SK-MEL-5 (cell line): ENCODE data around the gene MYL3. TPM values are rescaled to one million over a fixed set of nuclear protein-coding genes. Genes with fewer than 3 reads are reported as not detected.

Source experiments
- DNase-seq: peaks from one replicate; pipeline ENCODE4 v3.0.0-alpha.2; 2016; ENCODE audit warnings: low read depth, low spot score
- in situ Hi-C: cut with HindIII; loops from 2 replicates; pipeline ENCODE4 v1.10.0; 2016; ENCODE audit warnings: low sequenced_read_pairs, high pct_unique_total_duplicates, low pct_unique_long_range_greater_than_20kb
- total RNA-seq: library from RNA; depleted of rRNA; stranded (reverse); fragments of >200 nt; shearing (Covaris generic); gene quantifications from 2 replicates; pipeline ENCODE4 v1.2.3, GENCODE V29; 2014

The MYL3 gene
- total RNA-seq, 1 experiment from 2014 or later, result not detected

- in situ Hi-C loops, result no loop called here
- DNase-seq, result peak; percentile 50
Observed at GRCh38 chr3:46848271-46849044, 14.8 kb downstream of the MYL3 start.

DNA sequence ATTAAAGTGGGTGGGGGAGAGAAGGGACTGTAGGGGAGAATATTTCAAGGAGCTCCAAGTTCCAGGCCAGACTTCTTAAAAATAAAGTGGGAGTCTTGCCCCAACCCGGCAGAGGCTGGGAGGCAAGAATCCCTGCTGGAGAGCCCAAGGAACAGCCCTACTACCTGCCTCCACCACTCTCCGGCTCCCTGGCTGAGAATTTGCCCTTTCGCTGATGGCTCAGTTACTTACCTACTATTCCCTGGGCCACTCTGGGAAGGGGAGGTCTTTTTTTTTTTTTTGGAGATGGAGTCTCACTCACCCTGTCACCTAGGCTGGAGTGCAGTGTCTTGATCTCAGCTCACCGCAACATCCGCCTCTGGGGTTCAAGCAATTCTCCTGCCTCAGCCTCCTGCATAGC lies 15.5 kb downstream of the MYL3 start:
- in situ Hi-C loops, result no loop called here
- no peak for DNase-seq

DNA sequence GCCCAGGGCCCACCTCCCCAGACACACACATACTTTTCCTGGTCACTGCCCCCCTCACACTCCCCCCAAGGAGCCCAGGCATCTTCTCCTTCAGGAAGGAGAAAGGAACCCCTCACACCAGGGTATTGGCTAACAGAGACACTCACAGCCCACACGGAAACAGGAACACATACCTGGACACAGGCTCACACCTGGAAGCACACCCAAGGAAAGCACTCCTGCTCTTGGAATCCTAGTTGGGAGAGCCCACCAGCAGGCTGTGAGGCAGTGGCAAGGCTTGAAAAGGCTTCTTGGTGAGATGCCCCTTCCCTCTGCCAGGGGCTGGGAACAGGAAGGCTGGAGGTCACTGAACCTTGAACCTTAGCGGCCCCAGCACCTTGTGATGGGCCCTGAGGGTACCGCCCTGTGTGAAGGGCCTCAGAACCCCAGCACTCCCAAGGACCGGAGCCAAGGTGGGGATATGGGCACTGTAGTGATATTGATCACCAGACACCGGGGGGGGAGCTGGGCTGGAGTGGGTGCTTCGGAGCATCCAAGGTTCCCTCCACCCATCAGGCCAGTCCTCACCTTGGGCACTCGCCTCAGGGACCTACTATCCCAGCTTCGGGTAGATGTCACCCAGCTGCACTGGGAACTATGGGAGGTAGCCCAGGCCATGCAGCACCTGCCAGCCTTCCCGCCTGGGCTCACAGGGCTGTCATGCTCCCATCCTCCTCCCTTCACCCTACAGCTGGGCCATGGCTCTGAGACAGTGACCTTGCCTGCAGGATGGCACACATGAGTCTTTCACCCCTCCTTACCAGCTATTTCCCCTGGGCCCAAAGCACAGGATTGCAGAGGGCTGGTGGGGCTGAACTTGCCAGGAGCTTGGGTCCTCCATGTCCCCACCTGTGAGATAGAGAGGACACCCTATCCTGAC lies 16.4 kb downstream of the MYL3 start:
- in situ Hi-C loops, result no loop called here
- no peak for DNase-seq

GRCh38 chr3:46845860-46846623 lies 17.2 kb downstream of the MYL3 start:
- in situ Hi-C loops, result no loop called here
- no peak for DNase-seq

DNA sequence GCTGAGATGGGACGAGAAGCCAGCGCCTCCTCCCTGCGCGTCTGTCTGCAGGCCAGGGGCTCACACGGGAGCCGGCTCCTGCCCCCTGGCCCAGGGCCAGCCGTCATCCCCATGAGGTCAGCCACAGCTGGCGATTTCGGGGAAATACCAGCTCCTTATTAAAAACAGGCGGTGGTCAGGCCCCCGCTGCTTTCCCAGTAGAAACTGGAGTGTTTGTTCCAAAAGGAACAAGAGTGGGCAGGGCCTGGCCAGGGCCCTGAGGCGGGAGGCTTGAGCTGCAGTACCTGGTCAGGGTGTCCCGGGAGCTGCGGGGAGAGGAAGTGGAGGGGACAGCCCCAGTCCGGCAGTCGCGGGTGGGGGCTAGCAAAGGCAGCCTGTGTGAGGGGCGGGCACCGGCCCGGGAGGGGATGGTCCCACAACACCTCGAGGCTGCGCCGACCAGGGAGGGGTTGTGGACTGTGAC lies 17.8 kb downstream of the MYL3 start:
- in situ Hi-C loops, result no loop called here
- DNase-seq, result no peak

DNA sequence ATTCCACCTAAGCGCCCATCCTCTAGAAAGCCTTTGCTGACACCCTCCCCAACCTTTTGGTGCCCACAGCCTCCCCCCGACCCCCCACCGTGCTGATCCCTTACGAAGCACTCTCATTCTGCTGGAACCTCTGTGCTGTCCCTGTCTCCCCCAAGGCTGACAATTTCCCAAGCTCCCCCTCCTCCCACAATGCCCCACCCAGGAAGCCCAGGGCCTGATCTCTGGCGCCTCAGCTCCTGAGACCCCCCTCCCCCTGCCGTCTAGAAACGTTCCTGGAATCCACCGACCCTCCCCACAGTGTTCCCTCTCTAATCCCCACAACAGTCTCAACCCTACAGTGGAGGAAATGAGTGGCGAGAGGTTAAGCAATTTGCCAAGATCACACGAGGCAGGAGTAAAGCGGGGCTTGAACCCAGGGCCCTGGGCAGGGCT lies 18.3 kb downstream of the MYL3 start:
- in situ Hi-C loops, result no loop called here
- DNase-seq, result no peak

DNA sequence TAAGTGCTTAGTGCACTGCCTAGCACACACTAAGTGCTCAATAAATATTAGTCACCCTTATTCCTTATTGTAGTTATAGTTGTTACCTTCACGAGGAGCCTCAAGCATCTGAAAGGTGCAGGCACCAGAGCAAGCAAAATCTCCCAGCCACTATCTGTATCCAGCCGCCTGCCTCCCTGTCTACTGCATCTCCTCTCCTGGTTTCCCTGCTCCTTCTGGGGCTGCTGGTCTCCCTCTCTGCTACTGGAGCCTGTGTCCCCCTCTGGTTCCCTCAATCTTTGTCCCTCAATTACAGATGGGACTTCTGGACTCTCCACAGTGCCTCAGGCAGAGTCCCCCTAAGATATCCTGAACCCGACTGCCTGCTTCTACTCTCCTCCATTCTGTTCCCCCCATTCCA lies 18.8 kb downstream of the MYL3 start:
- DNase-seq, result no peak
- in situ Hi-C loops, result no loop called here

DNA sequence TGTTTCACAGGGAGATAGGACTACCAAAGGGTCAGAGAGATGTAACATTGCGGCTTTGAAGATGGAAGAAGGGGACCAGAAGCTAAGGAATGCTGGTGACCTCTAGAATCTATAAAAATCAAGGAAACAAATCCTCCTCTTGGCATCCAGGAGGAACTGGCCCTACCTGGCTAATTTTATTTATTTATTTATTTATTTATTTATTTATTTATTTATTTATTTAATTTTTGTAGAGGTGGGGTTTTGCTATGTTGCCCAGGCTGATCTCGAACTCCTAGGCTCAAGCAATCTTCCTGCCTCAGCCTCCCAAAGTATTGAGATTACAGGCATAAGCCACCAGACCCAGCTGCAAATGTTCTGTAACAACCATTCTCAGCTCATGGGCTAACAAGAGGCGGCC lies 19.7 kb downstream of the MYL3 start:
- in situ Hi-C loops, result no loop called here
- no peak for DNase-seq

- in situ Hi-C loops, result no loop called here
- no peak for DNase-seq
Observed at GRCh38 chr3:46840491-46840890, 22.8 kb downstream of the MYL3 start.

GRCh38 chr3:46838301-46838700 lies 24.9 kb downstream of the MYL3 start:
- in situ Hi-C loops, result no loop called here
- no peak for DNase-seq

DNA sequence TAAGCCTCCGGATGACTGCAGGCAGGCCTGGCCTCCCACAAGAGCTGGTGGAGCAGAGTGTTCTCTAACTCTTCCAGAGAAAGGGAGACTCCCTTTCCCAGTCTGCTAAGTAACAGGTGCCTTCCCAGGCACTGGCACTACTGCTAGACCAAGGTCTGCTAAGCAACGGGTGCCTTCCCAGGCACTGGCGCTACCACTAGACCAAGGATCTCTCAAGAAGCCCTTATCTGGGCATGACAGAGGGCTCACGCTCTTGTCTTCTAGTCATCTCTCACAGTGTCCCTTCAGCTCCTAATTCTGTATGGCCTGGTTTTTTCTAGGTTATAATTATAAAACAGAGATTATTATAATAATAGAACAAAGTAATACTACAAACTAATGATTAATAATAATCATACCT lies 27.8 kb downstream of the MYL3 start:
- in situ Hi-C loops, result no loop called here
- no peak for DNase-seq

DNA sequence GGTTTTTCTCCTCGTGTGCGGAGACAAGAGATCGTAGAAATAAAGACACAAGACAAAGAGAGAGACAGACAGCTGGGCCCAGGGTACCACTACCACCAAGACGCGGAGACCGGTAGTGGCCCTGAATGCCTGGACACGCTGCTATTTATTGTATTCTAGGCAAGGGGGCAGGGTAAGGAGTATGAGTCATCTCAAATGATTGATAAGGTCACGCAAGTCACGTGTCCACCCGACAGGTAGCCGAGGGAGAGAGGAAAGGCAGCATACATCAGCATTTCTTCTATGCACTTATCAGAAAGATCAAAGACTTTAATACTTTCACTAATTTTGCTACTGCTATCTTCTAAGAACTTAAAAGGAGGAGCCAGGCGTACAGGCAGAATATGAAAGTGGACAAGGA lies 28.2 kb downstream of the MYL3 start:
- DNase-seq, result no peak
- in situ Hi-C loops, result no loop called here

DNA sequence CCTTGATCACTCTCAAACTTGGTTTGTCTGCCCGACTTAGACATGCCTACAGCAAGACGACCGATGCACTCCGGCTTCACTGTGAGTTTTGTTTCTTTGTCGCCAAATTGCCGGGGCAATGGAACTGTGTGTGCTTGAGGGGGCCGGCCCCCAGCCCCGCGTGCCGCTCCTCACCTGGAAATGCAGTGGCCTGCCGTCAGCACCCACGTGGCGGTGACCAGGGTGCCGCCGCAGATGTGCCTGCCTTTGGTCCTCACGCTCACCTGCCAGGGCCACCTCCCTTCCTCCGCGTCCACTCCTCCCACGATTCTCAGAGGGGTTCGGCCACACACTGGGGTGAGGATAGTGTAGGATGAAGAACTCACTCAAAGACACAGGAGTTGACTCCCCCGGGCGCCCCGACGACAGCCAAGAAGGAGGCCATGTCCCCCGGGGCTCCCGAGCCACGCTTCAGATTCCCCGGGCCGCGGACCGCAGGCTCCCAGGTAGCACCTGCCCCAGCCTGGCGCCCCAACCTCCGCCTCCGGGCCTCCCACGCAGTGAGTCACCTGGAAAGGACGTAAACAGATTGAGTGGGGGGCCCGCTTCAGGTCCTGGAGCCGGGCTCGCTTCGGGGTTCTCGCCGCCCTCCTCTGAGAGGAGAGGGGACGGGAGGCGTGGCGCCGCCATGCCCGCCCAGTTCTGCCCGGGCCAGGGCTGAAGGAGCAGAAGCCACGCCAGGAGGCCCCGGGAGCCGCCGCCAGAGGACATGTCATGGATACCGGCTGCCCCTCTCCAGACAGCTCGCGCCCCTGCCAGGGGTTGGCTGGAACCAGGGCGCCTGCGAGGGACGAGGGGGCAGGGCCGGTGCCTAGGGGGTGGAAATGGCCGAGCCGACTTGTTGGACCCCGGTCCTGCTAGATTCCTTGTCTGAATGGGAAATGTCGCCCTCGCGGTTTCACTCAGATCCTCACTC lies 29.6 kb downstream of the MYL3 start:
- no peak for DNase-seq
- in situ Hi-C loops, result no loop called here

- in situ Hi-C loops, result no loop called here
- DNase-seq, result peak; percentile 66
Observed at GRCh38 chr3:46831841-46832240, 31.4 kb downstream of the MYL3 start.

DNA sequence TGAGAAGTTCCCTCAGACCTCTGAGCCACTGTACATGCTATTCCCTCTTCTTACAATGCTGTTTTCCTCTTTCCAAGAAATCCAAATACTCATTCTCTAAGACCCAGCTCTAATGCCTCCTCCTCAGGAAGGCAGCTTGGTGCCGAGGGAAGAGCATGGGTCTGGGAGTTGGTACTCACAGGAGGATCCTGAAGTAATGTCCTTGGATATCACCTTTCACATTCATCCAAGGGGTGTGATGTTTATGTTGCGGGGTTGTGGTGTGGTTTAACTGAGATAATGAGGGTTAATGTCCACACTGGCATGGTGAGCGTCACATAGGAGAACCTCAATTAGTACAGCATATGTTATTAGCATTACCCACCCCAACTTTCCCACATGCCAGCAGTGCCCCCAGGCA lies 31.9 kb downstream of the MYL3 start:
- DNase-seq, result no peak
- in situ Hi-C loops, result no loop called here

DNA sequence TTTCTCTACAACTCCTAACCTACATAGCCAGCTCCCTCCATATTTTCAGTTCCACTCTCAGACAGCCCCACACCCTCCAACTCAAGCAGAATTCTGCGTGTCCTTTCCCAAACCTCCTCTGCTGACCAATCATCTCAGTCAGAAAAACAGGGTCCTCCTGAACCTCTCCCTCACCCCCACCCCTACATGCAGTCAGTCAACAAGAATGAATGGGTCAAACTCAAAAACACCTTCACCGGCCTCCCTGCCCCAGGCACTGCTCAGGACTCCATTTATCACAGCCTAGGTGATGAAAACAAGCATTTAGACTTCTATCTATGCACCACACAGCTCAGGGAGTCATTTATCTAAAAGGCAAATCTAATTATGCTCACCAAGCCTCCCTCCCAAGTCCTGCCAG lies 32.4 kb downstream of the MYL3 start:
- in situ Hi-C loops, result no loop called here

GRCh38 chr3:46829699-46830208 lies 33.5 kb downstream of the MYL3 start:
- in situ Hi-C loops, result no loop called here
- no peak for DNase-seq

More for the DNA sequence above, 32.4 kb downstream of the MYL3 start:
- DNase-seq, result no peak
